Liver (tissue), 3 donors: Measurements from ENCODE around the gene SERTM2.

Experiments
- ATF3 ChIP-seq: IDR thresholded peaks from 2 replicates; pipeline ENCODE4 v1.6.1; 2016; ENCODE audit warnings: antibody characterized with exemption
- CTCF ChIP-seq: fragments of 150-350 bp; IDR thresholded peaks from 2 replicates; pipeline ENCODE4 v1.5.1; 2017; ENCODE audit warnings: improper control_type of control experiment, low read depth, low read length; ENCODE audit not compliant: missing input control
- EGR1 ChIP-seq, 2 donors: IDR thresholded peaks; 2 replicates each; pipeline ENCODE4 v1.6.1; 2016 to 2018; ENCODE audit warnings: antibody characterized with exemption in 2 of 2, low read depth in 2 of 2
- FOXA1 ChIP-seq: IDR thresholded peaks from 2 replicates; pipeline ENCODE4 v1.6.1; 2016; ENCODE audit warnings: antibody characterized with exemption
- GABPA ChIP-seq, 2 donors: IDR thresholded peaks in 1 of 2; conservative IDR thresholded peaks in 1 of 2; 2 replicates each; pipeline ENCODE4 v1.6.1; 2016; ENCODE audit warnings: antibody characterized with exemption in 2 of 2, mild to moderate bottlenecking in 1 of 2, moderate library complexity in 1 of 2
- HNF4A ChIP-seq, 2 donors: conservative IDR thresholded peaks; 2 replicates each; pipeline ENCODE4 v1.6.1; 2016; ENCODE audit warnings: antibody characterized with exemption in 2 of 2, mild to moderate bottlenecking in 2 of 2
- HNF4G ChIP-seq: IDR thresholded peaks from 2 replicates; pipeline ENCODE4 v1.6.1; 2016; ENCODE audit warnings: antibody characterized with exemption
- RXRA ChIP-seq, 2 donors: IDR thresholded peaks; 2 replicates each; pipeline ENCODE4 v1.6.1; 2017 to 2018; ENCODE audit warnings: antibody characterized with exemption in 2 of 2, mild to moderate bottlenecking in 1 of 2
- SP1 ChIP-seq: IDR thresholded peaks from 2 replicates; pipeline ENCODE4 v1.6.1; 2018; ENCODE audit warnings: antibody characterized with exemption, mild to moderate bottlenecking
- TAF1 ChIP-seq: conservative IDR thresholded peaks from 2 replicates; pipeline ENCODE4 v1.6.1; 2016; ENCODE audit warnings: antibody characterized with exemption, mild to moderate bottlenecking
- YY1 ChIP-seq: IDR thresholded peaks from 2 replicates; pipeline ENCODE4 v1.6.1; 2016; ENCODE audit warnings: antibody characterized with exemption, mild to moderate bottlenecking
- donor health status: healthy.
- donor health status: healthy.

GRCh38 chrX:111483881-111484280 is 27.6 kb upstream of the SERTM2 start:
- TF ChIP-seq CTCF = no peak
- TF ChIP-seq HNF4G = no peak
- TF ChIP-seq EGR1 (IDR thresholded peaks at IDR 0.05; ENCODE audit: low read depth in 2 of 2) = no peak
- TF ChIP-seq HNF4A (conservative IDR thresholded peaks at IDR 0.05) = no peak
- no peak for TF ChIP-seq YY1
- TF ChIP-seq ATF3 = no peak
- TF ChIP-seq FOXA1 = no peak
- TF ChIP-seq RXRA (IDR thresholded peaks at IDR 0.05) = no peak
- TF ChIP-seq SP1 = no peak
- TF ChIP-seq GABPA (IDR thresholded peaks at IDR 0.05 in 1 of 2, conservative IDR thresholded peaks at IDR 0.05 in 1 of 2) = no peak
- no peak for TF ChIP-seq TAF1
